Fibroblast of mammary gland (primary cell): ENCODE measurements around the gene AFP.

Experiments used
- DNase-seq: peaks from one replicate; pipeline ENCODE4 v3.0.0-alpha.2; 2010; ENCODE audit warnings: low read depth
- H3K4me3 ChIP-seq: 2 replicates; pipeline ENCODE4 v1.5.1; 2011; ENCODE audit warnings: low read depth, mild to moderate bottlenecking, low read length, moderate library complexity; ENCODE audit not compliant: control insufficient read depth
- TF ChIP-seq, protein P1 (sequence below): conservative IDR thresholded peaks from 2 replicates; pipeline ENCODE4 v1.5.1; 2011; ENCODE audit warnings: low read depth, low read length, inconsistent platforms; ENCODE audit not compliant: control insufficient read depth, insufficient read depth

The AFP gene

GRCh38 chr4:73499996-73500765, 64.2 kb downstream of the AFP start:
- H3K4me3 ChIP-seq = no peak overlapping the region
- TF ChIP-seq, protein P1, sequence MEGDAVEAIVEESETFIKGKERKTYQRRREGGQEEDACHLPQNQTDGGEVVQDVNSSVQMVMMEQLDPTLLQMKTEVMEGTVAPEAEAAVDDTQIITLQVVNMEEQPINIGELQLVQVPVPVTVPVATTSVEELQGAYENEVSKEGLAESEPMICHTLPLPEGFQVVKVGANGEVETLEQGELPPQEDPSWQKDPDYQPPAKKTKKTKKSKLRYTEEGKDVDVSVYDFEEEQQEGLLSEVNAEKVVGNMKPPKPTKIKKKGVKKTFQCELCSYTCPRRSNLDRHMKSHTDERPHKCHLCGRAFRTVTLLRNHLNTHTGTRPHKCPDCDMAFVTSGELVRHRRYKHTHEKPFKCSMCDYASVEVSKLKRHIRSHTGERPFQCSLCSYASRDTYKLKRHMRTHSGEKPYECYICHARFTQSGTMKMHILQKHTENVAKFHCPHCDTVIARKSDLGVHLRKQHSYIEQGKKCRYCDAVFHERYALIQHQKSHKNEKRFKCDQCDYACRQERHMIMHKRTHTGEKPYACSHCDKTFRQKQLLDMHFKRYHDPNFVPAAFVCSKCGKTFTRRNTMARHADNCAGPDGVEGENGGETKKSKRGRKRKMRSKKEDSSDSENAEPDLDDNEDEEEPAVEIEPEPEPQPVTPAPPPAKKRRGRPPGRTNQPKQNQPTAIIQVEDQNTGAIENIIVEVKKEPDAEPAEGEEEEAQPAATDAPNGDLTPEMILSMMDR = no peak

DNA sequence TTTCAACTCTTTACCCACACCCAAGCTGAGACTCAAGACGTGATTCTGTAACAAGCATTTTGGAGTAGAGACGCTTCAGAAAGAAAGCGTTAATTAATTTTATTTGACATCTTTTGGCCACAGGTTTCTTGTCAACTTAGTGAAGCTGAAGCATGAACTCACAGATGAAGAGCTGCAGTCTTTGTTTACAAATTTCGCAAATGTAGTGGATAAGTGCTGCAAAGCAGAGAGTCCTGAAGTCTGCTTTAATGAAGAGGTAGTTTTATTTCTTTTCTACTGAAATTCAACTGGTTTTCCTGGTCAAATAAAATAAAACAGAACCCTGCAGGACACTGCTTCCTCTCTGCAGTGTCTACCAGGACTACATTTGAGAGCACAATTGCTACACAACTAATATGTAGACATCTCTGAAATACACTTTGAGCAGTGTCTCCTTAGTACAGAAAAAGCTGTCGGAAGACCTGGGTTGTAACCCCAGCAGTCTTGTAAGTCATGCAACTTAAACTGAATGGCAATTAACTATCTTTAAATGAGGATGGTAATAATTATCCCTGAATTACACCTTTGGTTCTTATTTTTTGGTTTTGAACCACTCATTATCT, 65.7 kb downstream of the AFP start:
- TF ChIP-seq, protein P1 = no peak
- no peak for DNase-seq
- no peak overlapping the region for H3K4me3 ChIP-seq

More at GRCh38 chr4:73499996-73500765, 64.2 kb downstream of the AFP start:
- DNase-seq = no peak

DNA sequence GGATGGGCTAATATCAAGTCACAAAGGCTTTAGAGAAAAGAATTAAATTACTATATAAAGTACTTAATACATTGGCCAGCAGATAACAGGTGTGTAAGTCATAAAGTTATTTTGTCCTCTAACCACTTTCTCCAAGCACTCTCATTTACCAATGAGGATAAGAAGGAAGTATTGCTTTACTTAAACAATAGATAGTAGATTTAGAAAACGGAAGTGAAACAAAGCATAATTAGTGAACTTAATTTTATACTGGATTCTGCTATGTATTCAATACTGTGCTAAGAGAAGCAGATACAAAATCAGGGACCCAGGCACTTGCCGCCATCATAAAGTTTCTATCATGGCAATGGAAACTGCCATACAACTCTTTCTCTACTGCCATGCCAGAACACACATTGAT, 69.5 kb downstream of the AFP start:
- TF ChIP-seq, protein P1 = no peak
- no peak overlapping the region for H3K4me3 ChIP-seq
- no peak for DNase-seq
